Fibroblast of peridontal ligament (primary cell): ENCODE measurements around the gene GRIA1.
A peak's percentile ranks its signal among the peaks of the same experiment; 100 is the strongest.

Experiments
- DNase-seq: peaks from one replicate; pipeline ENCODE4 v3.0.0-alpha.2; 2010; ENCODE audit errors: extremely low read depth

Gene GRIA1

DNA sequence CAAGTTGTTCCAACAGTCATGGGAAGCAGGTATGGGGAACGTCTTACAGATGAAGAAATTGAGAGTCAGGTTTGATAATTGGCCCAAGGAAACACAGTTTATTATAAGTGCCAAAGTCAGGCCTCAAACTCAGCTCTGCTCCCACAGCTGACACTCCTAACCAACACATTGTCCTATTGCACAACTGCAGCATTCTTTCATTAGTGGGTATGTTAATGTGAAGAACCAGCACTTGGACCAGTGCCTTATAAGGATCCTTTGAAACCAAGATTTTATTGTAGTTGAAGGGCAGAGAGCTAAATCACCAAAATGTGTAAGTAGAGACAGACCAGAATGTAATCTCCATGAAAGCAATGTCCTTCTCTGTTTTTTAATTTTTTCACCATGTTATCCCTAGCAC, 56.1 kb downstream of the GRIA1 start:
- DNase-seq = peak; percentile 78

- peak; percentile 93 for DNase-seq
Observed at GRCh38 chr5:153551537-153552079, 61.1 kb downstream of the GRIA1 start.

DNA sequence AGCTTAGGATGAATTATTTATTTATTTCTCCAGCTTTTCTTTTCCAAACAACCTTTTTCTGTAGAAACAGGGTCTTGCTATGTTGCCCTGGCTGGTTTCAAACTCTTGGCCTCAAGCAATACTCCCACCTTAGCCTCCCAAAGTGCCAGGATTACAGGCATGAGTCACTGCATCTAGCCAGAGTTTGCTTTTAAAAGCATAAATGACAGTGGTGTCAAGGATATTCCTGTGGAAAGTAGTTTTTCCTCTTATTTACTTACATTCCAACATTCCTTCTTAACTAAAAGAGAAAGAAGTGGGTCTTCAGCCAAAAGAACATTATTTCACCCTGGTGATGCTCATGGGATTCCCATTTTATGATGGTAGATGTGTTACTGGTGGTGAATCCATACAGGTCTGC, 62.4 kb downstream of the GRIA1 start:
- DNase-seq = peak; percentile 35

- no peak for DNase-seq
Observed at GRCh38 chr5:153555420-153556114, 65.1 kb downstream of the GRIA1 start.

DNA sequence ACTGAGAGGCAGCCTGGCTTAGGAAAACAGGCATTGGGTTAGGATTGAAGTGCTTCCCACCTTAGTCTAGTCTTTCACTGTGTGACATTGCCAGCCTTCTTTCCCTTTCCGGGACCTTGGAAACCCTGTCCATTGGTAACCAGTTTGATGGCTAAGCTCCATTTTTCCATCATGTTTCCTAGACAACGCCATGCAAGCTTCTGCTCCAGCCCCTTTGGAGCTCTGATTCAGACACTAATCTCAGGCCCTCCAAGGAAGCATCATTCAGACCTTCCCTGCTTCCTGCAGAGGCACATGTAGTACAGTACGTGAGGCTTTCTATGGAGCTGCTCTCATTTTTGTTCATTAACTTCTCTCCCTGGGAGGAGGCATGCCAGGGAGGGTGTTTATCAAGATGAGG, 68.5 kb downstream of the GRIA1 start:
- DNase-seq = no peak

GRCh38 chr5:153559926-153560325, 69.5 kb downstream of the GRIA1 start:
- peak; percentile 71 for DNase-seq

DNA sequence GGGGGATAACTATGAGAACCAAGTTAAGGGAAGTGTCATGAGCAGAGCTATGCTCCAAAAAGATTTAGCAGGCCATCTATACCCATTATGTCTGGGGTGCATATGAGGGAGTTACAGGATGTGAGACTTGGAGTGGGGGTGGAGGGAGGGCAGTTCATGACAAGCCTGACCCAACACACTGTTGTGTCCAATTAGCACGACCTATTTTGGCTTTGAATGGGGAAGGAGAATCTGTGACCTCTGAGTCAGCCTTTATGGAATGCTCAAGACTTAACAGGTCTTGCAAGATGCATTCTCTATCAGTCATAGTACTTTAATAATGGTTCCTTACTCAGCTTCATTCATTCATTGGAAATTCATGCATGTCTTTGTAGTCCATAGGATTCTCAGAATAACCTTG, 71.7 kb downstream of the GRIA1 start:
- DNase-seq = peak; percentile 49

DNA sequence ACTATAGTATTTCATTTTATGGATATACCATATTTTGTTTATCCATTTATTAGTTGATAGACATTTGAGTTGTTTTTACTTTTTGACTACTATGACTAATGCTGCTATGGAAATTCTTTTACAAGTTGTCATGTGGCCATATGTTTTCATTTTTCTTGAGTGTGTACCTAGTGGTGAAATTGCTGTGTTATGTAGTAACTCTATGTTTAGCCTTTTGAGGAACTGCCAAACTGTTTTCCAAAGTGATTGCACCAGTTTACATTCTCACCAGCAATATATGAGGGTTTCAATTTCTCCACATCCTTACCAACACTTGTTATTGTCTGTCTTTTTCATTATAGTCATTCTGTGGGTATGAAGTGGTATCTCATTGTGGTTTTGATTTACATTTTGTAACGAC, 75.4 kb downstream of the GRIA1 start:
- DNase-seq = peak; percentile 91

DNA sequence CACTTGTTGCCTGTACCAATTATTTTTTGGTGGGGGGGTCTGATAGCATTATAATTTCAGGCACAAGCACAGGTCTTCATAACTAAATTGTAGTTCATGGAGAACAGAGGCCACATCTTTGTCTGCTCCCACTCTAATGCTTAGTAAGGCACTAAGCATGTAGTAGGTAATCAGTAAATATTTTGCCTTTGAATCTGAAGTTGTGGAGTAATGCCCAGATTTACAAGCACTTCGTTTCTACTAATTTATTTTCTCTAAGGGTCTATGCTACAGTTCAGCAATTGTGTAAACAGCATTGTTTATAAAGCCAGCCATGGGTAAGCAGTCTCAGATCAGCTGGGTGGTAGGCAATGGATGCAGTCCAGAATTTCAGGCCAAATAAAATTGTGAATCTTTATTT, 78.6 kb downstream of the GRIA1 start:
- DNase-seq = peak; percentile 33

GRCh38 chr5:153571162-153571561, 80.7 kb downstream of the GRIA1 start:
- DNase-seq = peak; percentile 25

DNA sequence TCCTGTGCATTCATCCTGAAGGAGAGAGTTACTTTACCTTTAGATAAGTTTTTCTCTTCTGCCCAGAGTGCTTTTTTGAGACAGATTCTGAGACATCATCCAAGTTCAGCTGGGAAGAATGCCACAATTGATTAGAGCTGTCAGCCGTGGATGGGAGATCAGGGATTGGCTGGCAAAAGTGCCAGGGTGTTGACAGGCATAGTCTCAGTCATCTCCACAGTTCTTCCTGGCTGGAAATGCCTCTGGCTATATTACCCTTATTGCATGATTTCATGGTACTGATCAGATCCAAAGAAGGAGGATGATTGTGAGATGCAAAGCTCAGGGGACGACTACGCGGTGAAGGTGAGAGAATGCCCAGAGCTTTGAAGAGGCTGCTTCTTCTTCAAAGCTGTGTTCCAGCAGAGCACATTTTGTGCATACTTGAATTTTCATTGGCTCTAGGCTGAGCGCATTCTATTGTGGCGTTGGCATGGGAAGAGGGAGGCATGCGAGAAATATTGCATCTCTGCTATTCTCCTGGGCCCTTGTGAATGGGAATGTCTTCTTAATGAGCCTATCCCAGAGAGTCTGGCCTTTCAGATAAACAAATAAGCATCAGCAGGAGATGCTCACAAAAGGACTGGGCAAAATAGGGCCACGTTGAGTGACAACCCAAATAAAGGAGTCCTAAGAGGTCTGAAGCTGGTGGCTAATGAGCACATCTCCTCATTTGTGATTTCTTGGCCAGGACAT, 82.1 kb downstream of the GRIA1 start:
- DNase-seq = no peak

- DNase-seq = no peak
Observed at GRCh38 chr5:153573326-153574033, 83.0 kb downstream of the GRIA1 start.

- DNase-seq = peak; percentile 79
Observed at GRCh38 chr5:153584126-153584959, 93.9 kb downstream of the GRIA1 start.

DNA sequence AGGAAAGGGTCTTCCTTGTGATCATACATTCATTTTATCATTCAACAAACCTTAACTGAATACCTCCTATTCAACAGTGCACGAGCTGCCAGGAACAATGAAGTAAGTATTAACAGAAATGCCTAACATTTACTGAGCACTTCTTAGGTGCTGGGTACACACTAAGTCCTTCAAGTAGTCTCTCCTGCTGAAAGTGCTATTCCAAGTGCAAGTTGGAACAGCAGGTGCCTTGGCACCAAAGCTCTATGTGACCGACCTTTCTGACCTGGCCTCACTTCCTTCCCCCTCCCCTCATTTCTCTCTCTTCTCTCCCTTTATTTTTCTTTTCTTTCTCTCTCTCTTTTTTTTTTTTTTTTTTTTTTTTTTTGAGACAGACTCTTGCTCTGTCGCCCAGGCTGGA, 94.5 kb downstream of the GRIA1 start:
- DNase-seq = no peak

GRCh38 chr5:153585622-153586277, 95.3 kb downstream of the GRIA1 start:
- no peak for DNase-seq

GRCh38 chr5:153592081-153592480, 101.6 kb downstream of the GRIA1 start:
- DNase-seq = no peak

DNA sequence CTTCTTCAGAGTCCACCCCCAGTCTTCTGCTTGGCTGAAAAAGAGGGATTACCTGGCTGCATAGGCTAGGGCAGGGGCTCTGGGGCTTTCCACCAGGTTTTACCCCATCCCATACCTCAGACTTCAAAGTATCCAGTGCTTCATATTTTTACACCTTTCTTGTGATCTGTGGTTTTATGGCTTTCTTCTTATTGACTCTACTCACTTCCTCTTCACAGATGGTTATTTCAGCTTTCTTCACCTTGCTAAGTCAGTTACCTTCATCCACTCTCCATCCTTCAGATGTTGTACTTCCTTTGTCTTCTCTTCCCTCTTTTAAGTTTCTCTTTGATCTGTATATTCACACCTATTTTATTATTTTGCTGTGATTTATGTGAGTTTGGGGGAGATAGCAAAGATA, 104.3 kb downstream of the GRIA1 start:
- DNase-seq = no peak

GRCh38 chr5:153598099-153598498, 107.6 kb downstream of the GRIA1 start:
- DNase-seq = no peak

GRCh38 chr5:153601377-153601776, 110.9 kb downstream of the GRIA1 start:
- no peak for DNase-seq

DNA sequence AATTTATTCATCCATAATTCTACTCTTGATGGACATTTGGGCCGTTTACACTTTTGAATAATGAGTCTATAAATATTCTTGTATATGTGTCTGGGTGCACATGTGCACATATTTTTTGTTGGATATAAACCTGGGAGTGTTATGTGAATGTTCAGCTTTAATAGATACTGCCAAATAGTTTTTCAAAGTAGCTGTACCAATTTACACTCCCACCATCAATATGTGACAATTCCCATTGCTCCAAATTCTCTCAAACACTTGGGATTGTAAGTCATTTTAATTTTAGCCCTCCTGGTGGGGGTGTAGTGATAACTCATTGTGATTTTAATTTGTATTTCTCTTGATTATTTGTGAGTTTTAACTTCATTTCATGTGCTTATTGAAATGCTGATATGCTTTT, 114.9 kb downstream of the GRIA1 start:
- no peak for DNase-seq

DNA sequence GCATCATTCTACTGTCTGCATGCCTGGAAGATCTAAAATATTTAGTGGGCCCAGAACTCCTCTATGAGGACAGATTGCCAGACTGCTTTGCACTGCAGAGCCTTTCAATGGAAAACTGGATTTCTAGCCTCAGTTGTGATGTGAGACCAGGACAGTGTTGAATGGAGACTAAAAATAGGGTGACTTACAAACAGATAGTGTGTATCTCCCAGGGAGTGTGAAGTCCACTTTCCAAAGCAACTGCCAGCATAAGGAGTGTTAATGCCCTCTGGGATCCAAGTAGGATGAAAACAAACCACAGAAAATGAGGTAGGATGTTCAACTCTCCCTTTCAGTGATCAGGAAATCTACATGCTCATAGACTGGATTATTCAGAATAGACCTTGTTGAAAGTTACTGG, 119.5 kb downstream of the GRIA1 start:
- DNase-seq = no peak
